CD8-positive, alpha-beta memory T cell (primary cell): ENCODE results near the gene FCMR. TPM values are rescaled to one million over a fixed set of nuclear protein-coding genes. Genes with fewer than 3 reads are reported as not detected.

Source experiments
- CTCF ChIA-PET: fragments of 350-600 bp; sonication (Branson Sonifier 250); formaldehyde crosslinking; loops from one replicate; lab custom pipeline; 2021; ENCODE audit warnings: antibody characterized with exemption; lab: Charles Lee
- POLR2A ChIA-PET: fragments of 350-600 bp; sonication (Branson Sonifier 250); formaldehyde crosslinking; loops from one replicate; lab custom pipeline; 2021; ENCODE audit warnings: antibody characterized with exemption; lab: Charles Lee
- DNase-seq, 5 donors: peaks; one replicate each; pipeline versions ENCODE4 v3.0.0 to v3.0.0-alpha.2; 2020 to 2022; ENCODE audit warnings: mixed read lengths in 1 of 5
- H3K27ac ChIP-seq: one replicate; pipeline ENCODE4 v1.7.0; 2013; ENCODE audit warnings: low read depth, mild to moderate bottlenecking, low read length, moderate library complexity
- H3K27me3 ChIP-seq: 2 replicates; pipeline ENCODE4 v1.7.0; 2013; ENCODE audit warnings: low read length, mild to moderate bottlenecking; ENCODE audit not compliant: insufficient read depth, poor library complexity, severe bottlenecking
- H3K36me3 ChIP-seq: 2 replicates; pipeline ENCODE4 v1.7.0; 2013; ENCODE audit warnings: mild to moderate bottlenecking, low read length, moderate library complexity; ENCODE audit not compliant: insufficient read depth
- H3K4me1 ChIP-seq: 2 replicates; pipeline ENCODE4 v1.7.0; 2013; ENCODE audit warnings: mild to moderate bottlenecking, low read length, moderate library complexity; ENCODE audit not compliant: insufficient read depth
- H3K4me3 ChIP-seq: 2 replicates; pipeline ENCODE4 v1.7.0; 2013; ENCODE audit warnings: mild to moderate bottlenecking, low read length
- H3K9me3 ChIP-seq: 2 replicates; pipeline ENCODE4 v1.7.0; 2013; ENCODE audit warnings: mild to moderate bottlenecking, low read length
- H3K27ac Mint-ChIP-seq, 8 donors: one replicate each; pipeline ENCODE4 v1.8.0; 2020 to 2021; ENCODE audit warnings: mixed read lengths in 8 of 8, mild to moderate bottlenecking in 6 of 8, inconsistent platforms in 3 of 8, moderate library complexity in 3 of 8
- H3K27me3 Mint-ChIP-seq, 2 donors: one replicate each; pipeline ENCODE4 v1.8.0; 2020 to 2021; ENCODE audit warnings: mixed read lengths in 2 of 2, mild to moderate bottlenecking in 1 of 2, moderate library complexity in 1 of 2
- H3K36me3 Mint-ChIP-seq, 3 donors: one replicate each; pipeline ENCODE4 v1.8.0; 2020 to 2021; ENCODE audit warnings: mixed read lengths in 3 of 3, inconsistent platforms in 1 of 3, mild to moderate bottlenecking in 1 of 3
- H3K4me1 Mint-ChIP-seq, 3 donors: one replicate each; pipeline ENCODE4 v1.8.0; 2020 to 2021; ENCODE audit warnings: mixed read lengths in 3 of 3, inconsistent platforms in 1 of 3, mild to moderate bottlenecking in 1 of 3
- H3K4me3 Mint-ChIP-seq, 7 donors: one replicate each; pipeline ENCODE4 v1.8.0; 2020 to 2021; ENCODE audit warnings: mixed read lengths in 7 of 7, mild to moderate bottlenecking in 6 of 7, moderate library complexity in 4 of 7, inconsistent platforms in 2 of 7
- H3K9me3 Mint-ChIP-seq, 5 donors: one replicate each; pipeline ENCODE4 v1.8.0; 2020 to 2022; ENCODE audit warnings: mixed read lengths in 5 of 5, mild to moderate bottlenecking in 3 of 5, moderate library complexity in 2 of 5, inconsistent platforms in 1 of 5
- polyA plus RNA-seq: library from polyadenylated mRNA; unstranded; fragments of 300-500 nt; fragmentation: Illumina TruSeq; gene quantifications from one replicate; pipeline ENCODE4 v1.2.3, GENCODE V29; 2021
- total RNA-seq, 2 experiments: library from RNA; stranded (reverse); gene quantifications; one replicate each; pipeline ENCODE4 v1.2.3, GENCODE V29; 2021

FCMR gene
- total and polyA plus RNA-seq, 3 experiments from 2014 or later = 75.1 to 574 (median 75.6) TPM

GRCh38 chr1:206963119-206963712 is 41.5 kb upstream of the FCMR start:
- no peak overlapping the region for H3K4me3 ChIP-seq
- no peaks in the 10 kb centered on the region for H3K9me3 ChIP-seq
- Mint-ChIP-seq H3K27ac (peak overlapping the region in 1 of 8 donors; percentile 77), H3K9me3 (no peaks in the 10 kb centered on the region), H3K36me3 (no peaks in the 10 kb centered on the region), H3K27me3 (peaks cover 0 to 4% of the 10 kb centered on the region in 2 donors), H3K4me1 (peaks cover 15 to 24% (median 23%) of the 10 kb centered on the region in 3 donors), H3K4me3 (no peak overlapping the region)
- no peak overlapping the region for H3K27ac ChIP-seq
- no peak for DNase-seq
- no peaks in the 10 kb centered on the region for H3K27me3 ChIP-seq
- ChIA-PET CTCF (interaction anchor here (1.2 kb wide), 1 partner anchor 13 kb away, joined by 3 read pairs; no protein-coding TSS in a partner anchor), POLR2A (interaction anchor here (0.5 kb wide), 1 partner anchor 489 kb away, joined by 4 read pairs; no protein-coding TSS in a partner anchor)
- H3K4me1 ChIP-seq = peaks cover 22% of the 10 kb centered on the region
- H3K36me3 ChIP-seq = no peaks in the 10 kb centered on the region

- POLR2A ChIA-PET = no interaction called here
- Histone ChIP-seq H3K4me3 (no peak overlapping the region), H3K27me3 (no peaks in the 10 kb centered on the region), H3K9me3 (no peaks in the 10 kb centered on the region), H3K4me1 (peaks cover 16% of the 10 kb centered on the region), H3K27ac (no peak overlapping the region), H3K36me3 (no peaks in the 10 kb centered on the region)
- DNase-seq = no peak
- peak overlapping the region in 1 of 8 donors; percentile 21 for H3K27ac Mint-ChIP-seq
- H3K36me3 Mint-ChIP-seq = no peaks in the 10 kb centered on the region
- no peak overlapping the region for H3K4me3 Mint-ChIP-seq
- H3K4me1 Mint-ChIP-seq = peaks cover 9 to 15% (median 14%) of the 10 kb centered on the region in 3 donors
- H3K27me3 Mint-ChIP-seq = no peaks in the 10 kb centered on the region
- no peaks in the 10 kb centered on the region for H3K9me3 Mint-ChIP-seq
- CTCF ChIA-PET = interaction anchor here (1.2 kb wide), 1 partner anchor 14 kb away, joined by 3 read pairs; no protein-coding TSS in a partner anchor
These were observed 40.5 kb upstream of the FCMR start for GRCh38 chr1:206962272-206962671.

GRCh38 chr1:206961668-206962067 is 39.9 kb upstream of the FCMR start:
- Histone ChIP-seq H3K27me3 (no peaks in the 10 kb centered on the region), H3K4me3 (no peak overlapping the region), H3K4me1 (peaks cover 10% of the 10 kb centered on the region), H3K9me3 (no peaks in the 10 kb centered on the region), H3K27ac (no peak overlapping the region), H3K36me3 (no peaks in the 10 kb centered on the region)
- no peaks in the 10 kb centered on the region for H3K36me3 Mint-ChIP-seq
- no peak for DNase-seq
- no peak overlapping the region for H3K27ac Mint-ChIP-seq
- no peaks in the 10 kb centered on the region for H3K27me3 Mint-ChIP-seq
- no peak overlapping the region for H3K4me3 Mint-ChIP-seq
- ChIA-PET CTCF (interaction anchor here (1.2 kb wide), 1 partner anchor 30 kb away, joined by 3 read pairs; no protein-coding TSS in a partner anchor), POLR2A (no interaction called here)
- H3K9me3 Mint-ChIP-seq = no peaks in the 10 kb centered on the region
- peaks cover 6 to 10% (median 10%) of the 10 kb centered on the region in 3 donors for H3K4me1 Mint-ChIP-seq

GRCh38 chr1:206960676-206961386 is 39.1 kb upstream of the FCMR start:
- DNase-seq = no peak
- H3K4me1 ChIP-seq = peaks cover 9% of the 10 kb centered on the region
- H3K27ac ChIP-seq = no peak overlapping the region
- Mint-ChIP-seq H3K4me3 (no peak overlapping the region), H3K4me1 (peaks cover 6 to 10% (median 10%) of the 10 kb centered on the region in 3 donors), H3K27me3 (no peaks in the 10 kb centered on the region), H3K36me3 (no peaks in the 10 kb centered on the region), H3K9me3 (no peaks in the 10 kb centered on the region), H3K27ac (no peak overlapping the region)
- ChIA-PET CTCF (interaction anchor here (1.0 to 1.2 kb wide), 2 partner anchors 29 to 226 kb away, joined by 3 read pairs; no protein-coding TSS in a partner anchor), POLR2A (no interaction called here)
- no peak overlapping the region for H3K4me3 ChIP-seq
- H3K9me3 ChIP-seq = no peaks in the 10 kb centered on the region
- H3K27me3 ChIP-seq = no peaks in the 10 kb centered on the region
- no peaks in the 10 kb centered on the region for H3K36me3 ChIP-seq

GRCh38 chr1:206958144-206958543 is 36.4 kb upstream of the FCMR start:
- Mint-ChIP-seq H3K9me3 (no peaks in the 10 kb centered on the region), H3K27ac (no peak overlapping the region), H3K36me3 (no peaks in the 10 kb centered on the region), H3K4me3 (no peak overlapping the region), H3K4me1 (peaks cover 6 to 10% (median 10%) of the 10 kb centered on the region in 3 donors), H3K27me3 (no peaks in the 10 kb centered on the region)
- Histone ChIP-seq H3K27me3 (no peaks in the 10 kb centered on the region), H3K36me3 (no peaks in the 10 kb centered on the region), H3K4me1 (peaks cover 9% of the 10 kb centered on the region), H3K27ac (no peak overlapping the region), H3K4me3 (no peak overlapping the region), H3K9me3 (no peaks in the 10 kb centered on the region)
- no peak for DNase-seq
- POLR2A ChIA-PET = no interaction called here
- CTCF ChIA-PET = no interaction called here

GRCh38 chr1:206957639-206958038 is 35.9 kb upstream of the FCMR start:
- POLR2A ChIA-PET = no interaction called here
- no peak overlapping the region for H3K4me3 Mint-ChIP-seq

GRCh38 chr1:206955476-206956451 is 34.0 kb upstream of the FCMR start:
- H3K4me3 ChIP-seq = no peak overlapping the region
- no peak overlapping the region for H3K27ac ChIP-seq
- H3K9me3 ChIP-seq = no peaks in the 10 kb centered on the region
- POLR2A ChIA-PET = no interaction called here
- no peaks in the 10 kb centered on the region for H3K4me1 Mint-ChIP-seq
- H3K4me3 Mint-ChIP-seq = peak overlapping the region in 1 of 7 donors; percentile 76
- H3K27ac Mint-ChIP-seq = no peak overlapping the region
- no peak for DNase-seq
- CTCF ChIA-PET = no interaction called here
- H3K36me3 ChIP-seq = no peaks in the 10 kb centered on the region
- H3K27me3 ChIP-seq = no peaks in the 10 kb centered on the region
- H3K4me1 ChIP-seq = no peaks in the 10 kb centered on the region
- no peaks in the 10 kb centered on the region for H3K9me3 Mint-ChIP-seq
- H3K36me3 Mint-ChIP-seq = no peaks in the 10 kb centered on the region
- H3K27me3 Mint-ChIP-seq = no peaks in the 10 kb centered on the region

More at GRCh38 chr1:206957639-206958038, 35.9 kb upstream of the FCMR start:
- H3K27ac ChIP-seq = no peak overlapping the region
- no peak overlapping the region for H3K4me3 ChIP-seq
- no peaks in the 10 kb centered on the region for H3K9me3 ChIP-seq
- CTCF ChIA-PET = interaction anchor here (1.0 kb wide), 1 partner anchor 24 kb away, joined by 3 read pairs; no protein-coding TSS in a partner anchor
- H3K27ac Mint-ChIP-seq = no peak overlapping the region
- no peaks in the 10 kb centered on the region for H3K9me3 Mint-ChIP-seq
- H3K27me3 ChIP-seq = no peaks in the 10 kb centered on the region
- H3K4me1 ChIP-seq = peaks cover 8% of the 10 kb centered on the region
- no peak for DNase-seq
- H3K4me1 Mint-ChIP-seq = peaks cover 4 to 7% (median 7%) of the 10 kb centered on the region in 3 donors
- no peaks in the 10 kb centered on the region for H3K36me3 ChIP-seq
- H3K36me3 Mint-ChIP-seq = no peaks in the 10 kb centered on the region
- no peaks in the 10 kb centered on the region for H3K27me3 Mint-ChIP-seq
